ENCODE measurements around the gene CXXC5. TPM values are rescaled to one million over a fixed set of nuclear protein-coding genes. Genes with fewer than 3 reads are reported as not detected.

The CXXC5 gene
- total and polyA plus RNA-seq, 9 of the 15 experiments (the other 6 are each of a cell fraction or from before 2014, with no cell fraction given), result 1.9 to 123 (median 45.8) TPM

- peak; percentile 32; the same call in 1 of the 2 replicates for TF ChIP-seq ZNF263 (CRISPR knock-in tag; IDR thresholded peaks at IDR 0.05; ENCODE audit: borderline replicate concordance)
- TF ChIP-seq ZBTB17 (CRISPR knock-in tag; IDR thresholded peaks at IDR 0.05), result no peak
- TF ChIP-seq ZNF584 (CRISPR knock-in tag; IDR thresholded peaks at IDR 0.05; ENCODE audit: low read depth), result no peak
- peak; percentile 76 for TF ChIP-seq HNRNPLL (IDR thresholded peaks at IDR 0.05; ENCODE audit: low read depth, low read length, poor library complexity, severe bottlenecking)
- TF ChIP-seq NFIC (IDR thresholded peaks at IDR 0.05), result 0 out of 2 replicates have a peak, but pooled peaks have one; percentile 4
- TF ChIP-seq CTCF (IDR thresholded peaks at IDR 0.05 in 2 of 3, conservative IDR thresholded peaks at IDR 0.05 in 1 of 3; ENCODE audit: insufficient read depth in 2 of 3, low read depth in 1 of 3, low read length in 3 of 3), result peak in 1 of 3 experiments; percentile 15; a peak in 1 of 6 replicates
- peak; percentile 53 for TF ChIP-seq RBFOX2 (IDR thresholded peaks at IDR 0.05; ENCODE audit: low read depth, low read length)
- no peak for TF ChIP-seq IRF9 (tag; IDR thresholded peaks at IDR 0.05)
- TF ChIP-seq TSC22D4 (tag; IDR thresholded peaks at IDR 0.05), result no peak
- TF ChIP-seq MNT (conservative IDR thresholded peaks at IDR 0.05), result peak; percentile 60 to 67
- TF ChIP-seq ZNF395 (CRISPR knock-in tag; IDR thresholded peaks at IDR 0.05), result 0 out of 2 replicates have a peak, but pooled peaks have one; percentile 24
- TF ChIP-seq ZNF592 (IDR thresholded peaks at IDR 0.05), result no peak
Observed at GRCh38 chr5:139649082-139649991, 1.2 kb downstream of the CXXC5 start (continued).

Data from K562 (cell line).